IPS-15b (cell line): ENCODE results near the gene DBP.
"Not testable (repeated sequence)": the region's sequence is repeated elsewhere in the genome, so short reads cannot be mapped to it uniquely, and the experiment has no call there.

ENCODE experiments used
- H3K27me3 ChIP-seq: one replicate; pipeline ENCODE4 v1.6.1; 2013; ENCODE audit warnings: low read length; ENCODE audit not compliant: control insufficient read depth, insufficient read depth
- H3K36me3 ChIP-seq: one replicate; pipeline ENCODE4 v1.6.1; 2013; ENCODE audit warnings: low read length; ENCODE audit not compliant: control insufficient read depth, insufficient read depth
- H3K4me1 ChIP-seq: one replicate; pipeline ENCODE4 v1.6.1; 2013; ENCODE audit warnings: mild to moderate bottlenecking, low read length; ENCODE audit not compliant: control insufficient read depth, insufficient read depth
- H3K4me3 ChIP-seq: one replicate; pipeline ENCODE4 v1.5.1; 2013; ENCODE audit warnings: low read depth, low read length
- H3K9ac ChIP-seq: one replicate; pipeline ENCODE4 v1.6.1; 2013; ENCODE audit warnings: low read depth, mild to moderate bottlenecking, low read length
- H3K9me3 ChIP-seq: one replicate; pipeline ENCODE4 v1.6.1; 2013; ENCODE audit warnings: mild to moderate bottlenecking, low read length; ENCODE audit not compliant: control insufficient read depth, insufficient read depth

The DBP gene

DNA sequence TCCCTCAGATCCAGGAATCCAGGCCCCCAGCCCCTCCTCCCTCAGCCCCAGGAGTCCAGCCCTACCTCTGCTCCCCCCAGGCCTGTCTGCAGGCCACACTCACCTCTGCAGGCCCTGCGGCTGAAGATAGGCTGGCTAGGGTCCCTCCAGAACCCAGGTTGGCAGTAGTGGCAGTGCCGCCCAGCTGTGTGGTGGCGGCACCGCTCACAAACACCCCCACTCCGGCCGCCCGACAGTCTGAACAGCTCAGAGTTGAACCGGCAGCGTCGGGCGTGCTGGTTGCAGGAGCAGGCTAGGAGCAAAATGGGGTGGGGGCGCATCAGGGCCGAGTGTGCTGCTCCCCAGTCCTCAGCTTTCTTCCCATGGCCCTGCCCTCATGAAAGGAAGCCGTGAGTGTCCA is 27.3 kb upstream of the DBP start:
- no peaks in the 10 kb centered on the region for H3K9me3 ChIP-seq
- H3K4me3 ChIP-seq, result no peak overlapping the region
- H3K36me3 ChIP-seq, result no peaks in the 10 kb centered on the region
- H3K27me3 ChIP-seq, result no peaks in the 10 kb centered on the region
- H3K4me1 ChIP-seq, result peaks cover 2% of the 10 kb centered on the region
- no peak overlapping the region for H3K9ac ChIP-seq

GRCh38 chr19:48663667-48664066 is 26.5 kb upstream of the DBP start:
- no peak overlapping the region for H3K4me3 ChIP-seq
- H3K4me1 ChIP-seq, result peaks cover 2% of the 10 kb centered on the region
- H3K9me3 ChIP-seq, result no peaks in the 10 kb centered on the region
- H3K9ac ChIP-seq, result no peak overlapping the region
- H3K36me3 ChIP-seq, result no peaks in the 10 kb centered on the region
- no peaks in the 10 kb centered on the region for H3K27me3 ChIP-seq

- no peaks in the 10 kb centered on the region for H3K27me3 ChIP-seq
- no peaks in the 10 kb centered on the region for H3K9me3 ChIP-seq
- H3K9ac ChIP-seq, result no peak overlapping the region
These were observed 24.5 kb upstream of the DBP start for GRCh38 chr19:48661711-48662090.

DNA sequence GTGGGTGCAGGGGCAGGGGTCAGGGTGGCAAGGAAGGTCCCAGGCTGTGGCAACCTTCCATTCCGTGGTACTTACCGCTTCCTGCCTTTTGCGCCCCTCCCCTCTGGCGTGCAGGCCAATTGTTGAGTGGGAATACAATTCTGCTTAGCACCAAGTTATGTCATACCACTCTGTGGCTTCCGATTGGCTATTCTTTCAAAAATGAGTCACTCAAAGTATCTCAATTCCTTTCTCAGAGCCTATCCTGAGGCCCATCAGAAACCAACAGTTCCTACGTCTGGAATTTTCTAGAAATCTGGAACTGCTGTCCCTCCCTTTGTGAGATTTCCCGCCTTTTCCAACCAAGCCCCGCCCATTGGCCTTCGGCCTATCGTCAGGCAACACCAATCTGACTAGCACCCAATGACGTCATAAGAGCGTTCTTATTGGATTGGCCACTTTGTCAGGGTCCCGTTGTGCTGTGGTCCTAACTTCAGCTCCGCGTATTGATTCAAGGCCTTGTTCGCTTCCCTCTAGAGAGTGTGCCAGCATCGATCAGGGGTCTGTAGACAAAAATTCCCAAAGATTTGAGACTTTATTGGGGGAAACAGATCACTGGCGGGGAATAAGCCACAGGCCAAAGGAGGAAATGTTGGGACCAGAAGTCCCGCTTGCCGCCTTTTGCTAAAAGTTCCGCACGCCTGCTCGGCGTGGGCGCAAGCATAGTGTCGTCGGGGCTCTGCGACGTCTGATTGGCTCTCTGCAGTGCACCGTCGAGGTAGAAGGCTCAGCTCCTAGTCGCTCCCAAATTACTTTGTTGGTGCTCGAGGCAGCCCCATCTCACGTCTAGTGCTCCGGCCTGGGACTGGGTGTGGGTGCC is 23.9 kb upstream of the DBP start:
- Histone ChIP-seq H3K9ac (no peak overlapping the region), H3K9me3 (no peaks in the 10 kb centered on the region), H3K27me3 (no peaks in the 10 kb centered on the region), H3K36me3 (no peaks in the 10 kb centered on the region), H3K4me1 (peaks cover 2% of the 10 kb centered on the region), H3K4me3 (no peak overlapping the region)

More at GRCh38 chr19:48661711-48662090, 24.5 kb upstream of the DBP start:
- Histone ChIP-seq H3K4me3 (no peak overlapping the region), H3K4me1 (peaks cover 2% of the 10 kb centered on the region), H3K36me3 (no peaks in the 10 kb centered on the region)

DNA sequence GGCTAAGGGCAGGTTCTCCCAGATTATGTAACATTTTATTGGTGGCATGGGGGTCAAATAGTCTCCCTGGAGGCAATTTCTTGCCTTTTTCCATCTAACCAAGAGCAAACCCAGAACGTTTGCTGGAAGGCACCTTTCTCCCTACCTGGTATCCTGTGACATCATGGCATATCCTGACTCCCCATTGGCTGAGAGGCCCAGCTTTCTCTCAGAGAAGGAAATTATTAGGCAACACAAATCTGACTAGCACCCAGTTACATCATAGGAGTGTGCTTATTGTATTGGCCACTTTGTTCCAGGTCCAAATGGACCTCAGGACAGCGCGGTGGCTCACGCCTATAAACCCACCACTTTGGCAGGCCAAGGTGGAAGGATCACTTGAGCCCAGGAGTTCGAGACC is 22.6 kb upstream of the DBP start:
- Histone ChIP-seq H3K9ac (no peak overlapping the region), H3K4me3 (no peak overlapping the region), H3K9me3 (no peaks in the 10 kb centered on the region), H3K27me3 (no peaks in the 10 kb centered on the region), H3K36me3 (no peaks in the 10 kb centered on the region), H3K4me1 (peaks cover 2% of the 10 kb centered on the region)

GRCh38 chr19:48658483-48658882 is 21.3 kb upstream of the DBP start:
- H3K9ac ChIP-seq, result no peak overlapping the region
- no peaks in the 10 kb centered on the region for H3K36me3 ChIP-seq
- H3K4me3 ChIP-seq, result no peak overlapping the region
- peaks cover 2% of the 10 kb centered on the region for H3K4me1 ChIP-seq
- no peaks in the 10 kb centered on the region for H3K27me3 ChIP-seq
- no peaks in the 10 kb centered on the region for H3K9me3 ChIP-seq

DNA sequence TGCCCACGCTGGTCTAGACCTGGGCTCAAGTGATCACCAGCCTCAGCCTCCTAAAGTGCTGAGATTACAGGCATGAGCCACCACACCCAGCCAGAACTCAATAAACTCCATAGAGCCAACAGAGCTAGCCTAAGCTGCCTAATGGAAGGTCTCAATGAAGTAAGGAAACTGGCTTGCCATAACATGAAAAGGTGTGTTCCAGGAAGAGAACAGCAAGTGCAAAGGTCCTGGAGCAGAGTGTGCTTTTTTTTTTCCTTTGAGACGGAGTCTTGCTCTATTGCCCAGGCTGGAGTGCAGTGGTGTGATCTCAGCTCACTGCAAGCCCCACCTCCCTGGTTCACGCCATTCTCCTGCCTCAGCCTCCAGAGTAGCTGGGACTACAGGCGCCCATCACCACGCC is 20.6 kb upstream of the DBP start:
- H3K9ac ChIP-seq, H3K4me1 ChIP-seq, H3K9me3 ChIP-seq, H3K4me3 ChIP-seq, H3K36me3 ChIP-seq, H3K27me3 ChIP-seq: not testable (repeated sequence)

- H3K27me3 ChIP-seq, result no peaks in the 10 kb centered on the region
- no peak overlapping the region for H3K9ac ChIP-seq
- H3K4me3 ChIP-seq, result no peak overlapping the region
These were observed 19.8 kb upstream of the DBP start for GRCh38 chr19:48656840-48657474.

DNA sequence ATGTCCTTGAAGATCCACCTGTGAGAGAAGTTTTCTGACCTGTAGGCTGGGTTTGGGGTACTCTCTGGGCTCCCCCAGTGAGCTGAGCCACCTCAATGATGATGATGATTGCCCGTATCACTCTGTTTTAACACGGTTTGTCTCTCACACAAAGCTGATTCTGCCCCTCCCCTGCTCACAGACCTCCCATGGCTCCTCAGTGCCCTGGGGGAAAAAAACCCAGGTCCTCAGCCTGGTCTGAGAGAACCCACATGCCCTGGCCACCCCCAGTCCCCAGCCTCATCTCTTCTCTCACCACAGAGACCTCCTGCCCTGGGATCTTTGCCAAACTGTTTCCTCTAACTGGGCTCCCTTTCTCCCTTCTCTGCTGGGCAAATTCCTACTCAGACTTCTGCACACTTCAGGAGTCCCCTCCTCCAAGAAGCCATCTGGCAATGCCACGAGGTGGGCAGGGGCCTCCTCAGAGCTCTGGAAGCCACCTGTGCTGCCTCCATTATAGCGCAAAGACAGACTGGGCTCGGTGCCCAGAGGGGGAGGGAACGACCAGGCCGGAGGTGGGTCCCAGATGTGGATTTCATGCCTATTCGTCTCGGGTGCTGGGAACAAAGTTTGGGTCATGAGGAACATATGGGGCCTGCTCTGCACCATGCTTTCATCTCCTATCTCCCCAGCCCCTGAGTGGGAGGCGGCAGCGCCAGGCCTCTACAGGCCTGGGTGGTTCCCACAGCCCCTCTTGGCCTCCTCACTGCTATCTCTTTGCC is 17.3 kb upstream of the DBP start:
- Histone ChIP-seq H3K9ac (no peak overlapping the region), H3K36me3 (no peaks in the 10 kb centered on the region), H3K27me3 (no peaks in the 10 kb centered on the region), H3K4me1 (no peaks in the 10 kb centered on the region), H3K4me3 (no peak overlapping the region), H3K9me3 (no peaks in the 10 kb centered on the region)

More at GRCh38 chr19:48656840-48657474, 19.8 kb upstream of the DBP start:
- Histone ChIP-seq H3K9me3 (no peaks in the 10 kb centered on the region), H3K4me1 (peaks cover 2% of the 10 kb centered on the region), H3K36me3 (no peaks in the 10 kb centered on the region)

DNA sequence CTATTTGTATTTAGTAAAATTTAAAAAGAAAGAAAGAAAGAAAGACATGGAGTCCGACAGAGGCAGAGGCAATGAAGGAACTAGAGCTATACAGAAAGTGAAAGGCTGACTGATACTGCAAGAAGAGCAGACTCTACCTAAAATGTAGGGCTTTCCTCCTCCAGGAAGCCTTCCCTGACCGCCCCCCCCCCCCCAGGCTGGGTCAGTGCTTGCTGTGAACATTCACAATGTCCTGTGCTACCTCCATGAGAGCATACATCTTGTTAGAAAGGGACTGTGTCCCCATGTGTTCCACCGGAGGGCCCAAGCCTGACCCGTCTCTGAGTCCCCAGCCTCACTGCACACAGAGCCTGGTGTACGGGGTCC is 14.5 kb upstream of the DBP start:
- Histone ChIP-seq H3K9me3 (no peaks in the 10 kb centered on the region), H3K36me3 (no peaks in the 10 kb centered on the region), H3K4me1 (no peaks in the 10 kb centered on the region), H3K27me3 (no peaks in the 10 kb centered on the region), H3K9ac (no peak overlapping the region), H3K4me3 (no peak overlapping the region)

DNA sequence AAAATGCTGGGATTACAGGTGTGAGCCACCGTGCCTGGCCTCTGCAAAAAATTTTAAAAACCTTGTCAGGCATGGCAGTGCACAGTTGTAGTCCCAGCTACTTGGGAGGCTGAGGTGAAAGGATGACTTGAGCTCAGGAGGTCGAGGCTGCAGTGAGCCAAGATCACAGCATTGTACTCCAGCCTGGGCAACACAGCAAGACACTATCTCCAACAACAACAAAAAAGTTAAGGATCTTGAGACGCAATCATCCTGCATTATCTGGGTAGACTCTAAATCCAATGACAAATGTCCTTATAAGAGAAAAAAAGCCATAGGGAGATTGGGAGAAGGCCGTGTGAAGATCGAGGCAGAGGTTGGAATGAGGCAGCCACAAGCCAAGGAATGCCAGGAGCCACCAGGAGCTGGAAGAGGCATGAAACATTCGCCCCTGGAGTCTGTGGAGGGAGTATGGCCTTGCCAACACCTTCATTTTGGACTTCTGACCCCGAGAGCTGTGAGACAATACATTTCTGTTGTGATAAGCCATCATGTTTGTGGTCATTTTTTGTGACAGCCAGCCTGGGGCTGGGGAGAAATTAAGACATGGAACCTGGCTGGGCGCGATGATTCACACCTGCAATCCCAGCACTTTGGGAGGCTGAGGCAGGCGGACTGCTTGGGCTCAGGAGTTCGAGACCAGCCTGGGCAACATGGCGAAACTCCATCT is 13.9 kb upstream of the DBP start:
- Histone ChIP-seq H3K4me3 (no peak overlapping the region), H3K9me3 (no peaks in the 10 kb centered on the region), H3K27me3 (no peaks in the 10 kb centered on the region), H3K9ac (no peak overlapping the region), H3K36me3 (no peaks in the 10 kb centered on the region), H3K4me1 (no peaks in the 10 kb centered on the region)
